HG03432 (cell line): ENCODE data around the gene CD1B.
"Not testable (repeated sequence)": the region's sequence is repeated elsewhere in the genome, so short reads cannot be mapped to it uniquely, and the experiment has no call there.

Experiments
- ATAC-seq: cut with Tn5 transposase; IDR thresholded peaks from one replicate; pipeline ENCODE4 v1.9.1; 2021; ENCODE audit warnings: mild to moderate bottlenecking, moderate library complexity; ENCODE audit not compliant: unreplicated experiment

The CD1B gene

DNA sequence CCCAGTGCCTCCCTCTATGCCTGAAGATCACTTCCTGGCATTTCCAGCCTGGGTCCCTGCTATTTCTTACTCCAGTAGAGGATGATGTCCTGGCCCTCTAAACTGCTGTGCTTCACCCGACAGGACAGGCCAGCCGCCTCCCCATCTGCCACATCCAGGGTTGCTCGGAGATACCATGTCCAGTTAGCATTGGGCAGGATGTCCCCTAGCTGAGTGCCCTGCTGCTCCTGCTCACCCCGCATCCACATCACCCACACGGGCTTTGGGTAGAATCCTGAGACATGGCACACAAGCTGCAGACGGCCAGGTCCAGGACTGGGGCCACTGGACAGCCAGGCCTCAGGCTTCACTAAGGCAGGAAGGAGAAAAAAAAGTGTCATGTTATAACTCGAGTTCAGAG lies 2.0 kb downstream of the CD1B start:
- ATAC-seq, result no peak

DNA sequence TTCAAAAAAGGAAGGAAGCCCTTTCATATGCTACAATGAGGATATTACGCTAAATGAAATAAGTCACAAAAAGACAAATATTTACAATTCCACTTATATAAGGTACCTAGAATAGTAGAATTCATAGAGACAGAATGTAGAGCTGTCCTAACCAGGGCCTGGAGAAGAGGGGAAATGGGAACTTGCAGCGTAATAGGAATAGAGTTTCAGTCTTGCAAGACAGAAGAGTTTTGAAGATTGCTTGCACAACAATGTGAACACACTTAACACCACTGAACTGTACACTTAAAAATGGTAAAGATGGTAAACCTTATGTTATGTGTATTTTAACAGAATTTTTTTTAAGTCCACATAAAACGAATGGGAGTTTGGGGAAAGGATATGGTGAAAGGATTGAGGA lies 2.9 kb downstream of the CD1B start:
- no peak for ATAC-seq

DNA sequence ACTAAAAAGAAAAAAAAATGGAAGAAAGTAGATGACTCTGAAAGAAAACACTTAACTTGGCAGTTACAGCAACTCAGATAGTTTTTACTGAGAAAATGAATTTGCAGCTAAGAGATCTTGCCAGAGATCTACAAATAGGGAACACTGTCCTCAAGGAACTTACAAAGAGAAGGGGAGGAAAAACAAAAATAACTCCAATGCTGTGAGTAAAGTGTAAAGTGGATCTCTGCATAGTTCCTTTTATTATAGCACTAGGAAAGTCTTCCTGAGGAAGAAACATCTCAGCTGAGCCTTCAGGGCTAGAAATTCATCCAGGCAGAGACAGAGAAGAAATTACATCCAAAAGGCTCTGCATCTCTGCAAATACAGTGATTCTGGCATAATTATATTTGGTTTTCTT lies 3.9 kb downstream of the CD1B start:
- ATAC-seq, result no peak

DNA sequence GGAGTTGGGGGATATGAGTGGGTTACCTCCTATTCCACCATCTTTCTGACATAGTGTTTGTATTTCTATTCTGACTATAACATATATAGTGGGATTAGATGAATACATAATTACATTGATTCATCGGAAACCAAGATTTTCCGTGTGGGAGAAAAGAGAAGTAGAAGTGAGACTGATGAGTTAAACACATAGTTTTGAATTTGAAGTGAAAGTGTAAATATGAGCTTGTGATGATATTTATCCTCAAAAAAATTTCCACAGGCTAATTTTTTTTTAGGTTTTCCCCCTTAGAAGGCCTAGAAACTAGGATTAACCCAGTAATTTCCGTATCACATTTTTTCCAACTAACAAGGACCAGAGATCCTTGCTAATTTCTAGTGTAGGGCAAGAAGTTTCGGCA lies 6.9 kb downstream of the CD1B start:
- ATAC-seq, result no peak

DNA sequence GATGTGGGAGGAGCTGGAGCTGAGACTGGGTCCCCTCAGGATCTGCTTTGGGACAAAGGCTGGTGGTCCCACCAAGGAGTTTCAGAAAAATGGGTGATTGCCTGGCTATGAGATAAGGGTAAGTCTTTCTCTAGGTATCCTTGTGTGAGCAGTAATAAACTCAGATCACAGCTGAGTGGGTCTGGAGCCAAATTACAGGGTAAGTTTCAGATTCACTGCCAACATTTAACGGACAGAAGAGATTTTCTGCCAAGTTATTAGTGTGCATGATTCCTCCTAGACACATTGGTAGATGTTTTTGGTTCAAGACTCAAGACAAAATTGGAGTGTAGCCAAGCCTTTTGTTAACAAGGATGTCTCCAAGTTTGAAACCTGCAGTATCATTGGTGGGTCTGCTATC lies 7.5 kb downstream of the CD1B start:
- no peak for ATAC-seq

DNA sequence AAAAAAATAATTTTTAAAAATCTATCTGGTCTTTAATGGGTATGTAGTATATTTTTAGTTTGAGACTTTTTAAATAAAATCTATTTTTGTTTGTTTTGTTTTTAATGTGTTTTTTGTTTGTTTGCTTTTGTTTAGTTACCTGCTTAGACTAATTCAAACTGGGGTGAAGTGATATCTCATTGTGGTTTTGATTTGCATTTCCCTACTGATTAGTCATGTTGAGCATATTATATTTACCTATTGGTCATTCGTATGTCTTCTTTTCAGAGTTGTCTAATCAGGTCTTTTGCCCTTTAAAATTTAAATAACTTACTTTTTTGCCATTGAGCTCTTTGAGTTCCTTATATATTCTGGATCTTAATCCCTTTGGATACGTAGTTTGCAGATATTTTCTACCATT lies 20.3 kb downstream of the CD1B start:
- ATAC-seq, result peak; percentile 61

DNA sequence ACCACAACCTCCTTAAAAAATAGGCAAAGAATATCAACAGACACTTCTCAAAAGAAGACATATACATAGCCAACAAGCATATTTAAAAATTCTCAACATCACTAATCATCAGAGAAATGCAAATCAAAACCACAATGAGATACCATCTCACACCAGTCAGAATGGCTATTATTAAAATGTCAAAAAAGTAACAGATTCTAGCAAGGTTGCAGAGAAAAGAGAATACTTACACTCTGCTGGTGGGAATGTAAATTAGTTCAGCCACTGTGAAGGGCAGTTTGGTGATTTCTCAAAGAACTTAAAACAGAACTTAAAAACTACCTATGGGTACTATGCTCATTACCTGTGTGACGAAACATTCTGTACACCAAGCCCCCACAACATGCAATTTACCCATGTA lies 20.7 kb downstream of the CD1B start:
- peak; percentile 78 for ATAC-seq

DNA sequence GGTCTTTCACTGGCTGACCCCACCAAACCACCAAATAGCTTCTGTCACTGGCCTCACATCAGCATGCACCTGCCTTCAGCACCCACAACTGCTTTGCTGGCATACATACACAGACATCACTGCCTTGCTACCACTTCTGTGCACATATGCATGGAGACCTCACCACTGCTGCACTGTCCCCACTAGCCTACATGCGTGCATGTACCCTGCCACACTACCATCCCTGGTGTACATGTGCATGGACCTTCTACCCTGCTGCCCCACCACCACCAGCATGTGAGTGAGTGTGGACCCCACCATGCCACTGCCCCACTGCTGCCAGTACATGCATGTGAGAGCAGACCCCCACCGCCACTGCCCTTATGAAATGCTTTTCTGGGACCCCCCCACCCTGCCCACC lies 35.5 kb downstream of the CD1B start:
- ATAC-seq, result no peak

DNA sequence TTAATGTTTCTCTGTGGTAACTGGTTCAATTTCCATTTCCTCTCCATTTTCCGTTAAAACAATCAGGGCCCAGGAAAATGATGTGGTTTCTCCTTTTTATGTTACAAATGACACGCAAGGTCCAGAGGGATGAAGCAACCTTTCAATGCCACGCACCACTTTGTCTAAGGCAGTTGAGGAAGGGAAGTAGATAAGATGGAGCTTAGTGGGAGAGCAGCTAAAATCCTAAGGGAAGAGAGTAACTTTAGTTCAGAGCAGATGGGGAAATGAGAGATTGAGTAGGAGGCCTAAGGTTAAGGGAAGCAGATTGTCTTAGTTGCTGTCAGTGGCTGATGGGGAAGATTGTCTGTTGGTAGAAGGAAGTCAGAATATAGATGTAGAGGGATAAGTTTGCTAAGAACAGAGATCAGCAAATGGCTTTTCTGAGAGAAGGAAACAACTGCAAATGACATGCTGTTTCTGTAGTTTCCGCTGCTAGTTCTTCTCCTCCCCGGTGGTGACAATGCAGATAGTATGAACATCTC lies 40.9 kb downstream of the CD1B start:
- no peak for ATAC-seq

DNA sequence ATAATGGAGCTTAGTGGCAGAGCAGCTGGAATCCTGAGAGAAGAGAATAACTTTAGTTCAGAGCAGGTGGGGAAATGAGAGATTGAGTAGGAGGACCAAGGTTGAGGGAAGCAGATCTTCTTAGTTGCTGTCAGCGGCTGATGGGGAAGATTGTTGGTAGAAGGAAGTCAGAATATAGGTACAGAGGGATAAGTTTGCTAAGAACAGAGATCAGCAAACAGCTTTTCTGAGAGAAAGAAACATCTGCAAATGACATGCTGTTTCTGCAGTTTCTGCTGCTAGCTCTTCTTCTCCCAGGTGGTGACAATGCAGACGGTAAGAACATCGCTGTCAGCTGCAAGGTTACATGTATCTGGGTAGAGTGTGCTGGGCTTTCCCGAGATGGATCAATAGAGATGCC lies 41.5 kb downstream of the CD1B start, which contains the start of gene CD1C:
TSS of gene CD1C (plus strand) at position 113 of the 400 bp plus-strand sequence. CDS start at position 255, 142 bp downstream.
- no peak for ATAC-seq

DNA sequence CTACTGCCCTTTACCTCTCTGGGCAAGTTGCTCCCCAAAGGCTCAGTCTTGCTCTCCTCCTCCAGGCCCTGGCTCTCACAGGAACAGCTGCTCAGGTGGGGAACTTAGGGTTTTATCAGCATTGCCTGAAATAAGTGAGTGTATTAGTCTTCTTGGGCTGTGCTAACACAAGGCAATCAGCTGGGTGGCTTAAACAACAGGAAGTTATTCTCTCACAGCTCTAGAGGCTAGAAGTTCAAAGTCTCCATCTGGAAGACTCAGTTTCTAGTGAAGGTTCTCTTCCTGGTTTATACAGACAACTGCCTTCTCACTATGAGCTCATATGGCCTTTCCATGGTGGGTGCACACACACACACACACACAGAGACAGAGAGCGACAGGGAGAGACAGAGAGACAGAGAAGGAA lies 44.4 kb downstream of the CD1B start:
- peak; percentile 2 for ATAC-seq

DNA sequence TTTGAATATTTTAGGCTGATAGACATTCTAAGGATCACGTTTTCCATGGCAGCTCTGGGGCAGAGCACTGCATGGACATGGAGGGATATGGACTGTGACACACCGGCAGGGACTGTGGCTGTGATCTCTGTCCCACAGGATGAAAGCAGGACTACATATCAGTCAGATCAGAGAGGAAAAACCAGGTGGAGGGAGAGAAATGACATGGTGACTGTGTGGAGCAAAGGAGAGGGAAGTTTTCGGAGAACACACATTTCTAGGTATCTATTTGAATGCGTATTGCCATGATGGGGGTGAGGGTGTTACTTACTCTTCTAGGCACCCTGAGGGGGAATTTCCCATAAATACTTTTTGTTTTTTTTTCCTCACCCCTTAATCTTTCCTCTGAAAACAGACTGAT lies 44.8 kb downstream of the CD1B start:
- ATAC-seq, result peak; percentile 21

DNA sequence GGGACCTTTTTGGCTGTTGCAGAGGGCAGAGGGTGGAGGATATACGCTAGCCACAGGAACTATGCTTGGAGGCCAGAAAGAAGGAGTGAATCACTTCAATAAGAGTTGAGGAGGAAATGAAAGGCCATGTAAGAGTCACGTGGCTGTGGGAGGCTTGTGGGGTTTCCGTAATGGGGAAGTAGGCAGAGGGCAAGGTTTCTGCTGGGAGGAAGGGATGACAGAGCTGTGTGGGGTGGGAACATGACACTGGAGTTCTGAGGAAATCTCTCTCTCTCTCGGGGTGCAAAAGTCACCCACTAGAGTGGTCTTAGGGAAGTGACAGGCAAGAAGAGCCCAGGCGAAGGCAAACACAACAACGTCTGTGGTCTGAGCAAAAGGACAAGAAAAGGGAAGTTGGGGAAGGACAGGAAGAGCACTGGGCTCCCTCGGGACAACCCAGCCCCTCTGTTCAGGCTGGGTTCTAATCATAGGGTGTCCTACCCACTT lies 45.5 kb downstream of the CD1B start:
- ATAC-seq, result peak; percentile 78

DNA sequence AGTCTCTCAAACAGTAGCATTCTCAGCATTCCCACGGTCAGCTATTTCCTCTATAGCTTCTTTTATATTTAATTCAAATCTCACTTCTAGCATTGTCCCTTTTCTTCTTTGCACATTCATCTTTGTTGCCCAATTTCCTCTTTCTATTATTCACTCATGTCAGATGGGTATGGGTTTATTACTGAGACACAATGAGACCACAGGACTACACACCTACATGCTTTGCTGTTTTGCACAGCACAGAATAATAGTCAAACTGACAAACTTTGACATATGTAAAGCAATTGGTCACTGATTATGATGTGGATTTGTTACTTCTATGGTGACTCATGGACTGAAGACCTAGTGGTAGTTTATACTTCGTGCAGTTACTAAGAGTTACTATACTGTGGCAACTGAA lies 47.4 kb downstream of the CD1B start:
- ATAC-seq, result peak; percentile 58

DNA sequence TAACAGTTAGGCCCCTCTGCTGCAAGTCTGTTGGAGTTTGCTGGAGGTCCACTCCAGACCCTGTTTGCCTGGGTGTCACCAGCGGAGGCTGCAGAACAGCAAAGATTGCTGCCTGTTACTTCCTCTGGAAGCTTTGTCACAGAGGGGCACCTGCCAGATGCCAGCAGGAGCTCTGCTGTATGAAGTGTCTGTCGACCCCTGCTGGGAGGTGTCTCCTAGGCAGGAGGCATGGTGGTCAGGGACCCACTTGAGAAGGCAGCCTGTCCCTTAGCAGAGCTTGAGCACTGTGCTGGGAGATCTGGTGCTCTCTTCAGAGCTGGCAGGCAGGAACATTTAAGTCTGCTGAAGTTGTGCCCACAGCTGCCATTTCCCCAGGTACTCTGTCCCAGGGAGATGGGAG lies 48.9 kb downstream of the CD1B start:
- not testable (repeated sequence) for ATAC-seq
